ENCODE measurements around the gene GNB5. TPM values are rescaled to one million over a fixed set of nuclear protein-coding genes. Genes with fewer than 3 reads are reported as not detected.
A peak's percentile ranks its signal among the peaks of the same experiment; 100 is the strongest.

Gene GNB5
- polyA plus RNA-seq, 2 donors, result 5.1 to 8.7 TPM

GRCh38 chr15:52080031-52080430, 111.2 kb downstream of the GNB5 start:
- H3K9me3 ChIP-seq (ENCODE audit: control insufficient read depth in 2 of 2, insufficient read depth in 1 of 2, low read depth in 1 of 2, low read length in 1 of 2), result no peaks in the 10 kb centered on the region
- H3K4me1 ChIP-seq (ENCODE audit: control insufficient read depth in 2 of 2, insufficient read depth in 2 of 2, low read length in 1 of 2), result peaks cover 4 to 15% of the 10 kb centered on the region in 2 donors
- 69 to 75% methylated on average over 5 of the region's 5 CpGs for WGBS, 2 donors
- no peaks in the 10 kb centered on the region for H3K36me3 ChIP-seq (ENCODE audit: control insufficient read depth in 2 of 2, insufficient read depth in 2 of 2, low read length in 1 of 2)
- H3K27me3 ChIP-seq (ENCODE audit: control insufficient read depth in 1 of 2, insufficient read depth in 2 of 2, low read length in 2 of 2), result no peaks in the 10 kb centered on the region
- H3K27ac ChIP-seq (ENCODE audit: low read depth in 2 of 2, low read length in 1 of 2), result no peak overlapping the region
- no peak overlapping the region for H3K4me3 ChIP-seq (ENCODE audit: low read depth in 1 of 2, low read length in 2 of 2)

DNA sequence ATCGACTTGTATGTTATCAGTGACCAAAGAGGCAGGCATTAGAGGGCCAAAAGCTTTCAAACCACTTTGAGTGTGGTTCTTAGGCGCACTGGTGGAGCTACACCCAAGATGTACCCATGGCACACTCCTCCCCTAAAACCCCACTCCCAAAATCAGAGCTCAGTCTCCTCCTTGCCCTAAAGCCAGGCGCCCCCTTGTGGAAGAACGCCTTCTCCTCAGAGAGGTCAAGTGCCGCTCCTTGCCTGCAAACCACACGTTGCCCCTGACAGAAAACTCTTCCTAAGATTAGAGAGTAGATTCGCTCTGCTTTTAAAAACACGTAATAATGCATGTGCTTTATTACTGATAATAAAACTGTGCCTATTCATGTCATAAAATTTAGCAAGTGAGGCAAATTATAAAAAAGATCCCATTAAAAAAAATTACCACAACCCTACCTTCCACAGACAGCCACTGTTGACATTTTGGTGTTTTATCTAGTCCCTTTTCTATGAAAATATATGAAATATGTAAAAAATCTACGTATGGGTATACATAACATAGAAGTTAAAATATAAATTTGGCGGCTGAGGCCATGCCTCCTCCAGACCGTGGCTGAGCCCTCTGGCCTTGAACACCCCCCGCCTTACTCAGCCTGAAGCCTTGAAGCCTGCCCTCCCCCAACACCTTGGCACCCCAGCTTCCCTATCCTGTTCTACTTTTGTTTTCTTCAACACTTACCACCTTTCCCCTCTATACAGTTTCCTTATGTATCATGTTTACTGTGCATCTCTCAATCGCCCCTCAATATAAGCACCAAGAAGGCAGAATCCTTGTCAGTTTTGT, 112.1 kb downstream of the GNB5 start:
- 43 to 57% methylated on average over 13 of the region's 13 CpGs for WGBS, 2 donors
- no peaks in the 10 kb centered on the region for H3K27me3 ChIP-seq (ENCODE audit: control insufficient read depth in 1 of 2, insufficient read depth in 2 of 2, low read length in 2 of 2)
- H3K4me3 ChIP-seq (ENCODE audit: low read depth in 1 of 2, low read length in 2 of 2), result no peak overlapping the region
- peaks cover 4 to 15% of the 10 kb centered on the region in 2 donors for H3K4me1 ChIP-seq (ENCODE audit: control insufficient read depth in 2 of 2, insufficient read depth in 2 of 2, low read length in 1 of 2)
- no peaks in the 10 kb centered on the region for H3K9me3 ChIP-seq (ENCODE audit: control insufficient read depth in 2 of 2, insufficient read depth in 1 of 2, low read depth in 1 of 2, low read length in 1 of 2)
- no peaks in the 10 kb centered on the region for H3K36me3 ChIP-seq (ENCODE audit: control insufficient read depth in 2 of 2, insufficient read depth in 2 of 2, low read length in 1 of 2)
- peak overlapping the region in 1 of 2 donors; percentile 94 for H3K27ac ChIP-seq (ENCODE audit: low read depth in 2 of 2, low read length in 1 of 2)

DNA sequence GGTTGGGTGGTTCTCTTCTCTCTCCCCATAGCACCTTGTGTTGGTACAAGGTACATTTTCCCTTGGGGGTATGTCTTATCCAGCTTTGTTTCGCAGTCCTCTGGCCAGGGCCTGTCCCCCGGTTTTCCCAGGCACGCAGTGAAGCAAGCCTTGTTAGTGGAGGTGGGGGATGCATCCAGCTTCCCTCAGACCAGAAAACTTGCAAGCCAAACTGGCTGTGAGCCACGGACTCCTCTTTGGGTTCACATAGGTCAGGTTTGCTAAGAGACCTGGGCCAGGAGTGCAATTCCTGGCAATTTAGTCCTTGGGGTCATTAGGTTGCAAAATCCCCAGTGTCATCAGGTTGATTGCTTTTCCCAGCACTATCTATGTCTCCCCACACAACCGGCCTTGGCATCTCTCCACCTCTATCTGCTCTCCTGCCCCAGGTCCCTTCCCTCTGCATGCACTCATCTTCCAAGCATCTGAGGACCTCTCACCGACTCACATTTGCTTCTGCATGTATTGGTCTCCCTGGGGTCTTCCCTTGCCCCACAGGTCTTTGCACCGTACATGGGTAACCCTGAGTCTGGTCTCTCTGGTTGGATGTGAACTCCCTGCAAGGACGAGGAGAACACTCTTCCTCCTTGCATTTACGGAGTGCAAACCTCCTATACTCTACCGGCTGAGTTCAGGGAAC, 112.9 kb downstream of the GNB5 start:
- Histone ChIP-seq H3K4me3 (ENCODE audit: low read depth in 1 of 2, low read length in 2 of 2) (no peak overlapping the region), H3K9me3 (ENCODE audit: control insufficient read depth in 2 of 2, insufficient read depth in 1 of 2, low read depth in 1 of 2, low read length in 1 of 2) (no peaks in the 10 kb centered on the region), H3K4me1 (ENCODE audit: control insufficient read depth in 2 of 2, insufficient read depth in 2 of 2, low read length in 1 of 2) (peaks cover 4 to 15% of the 10 kb centered on the region in 2 donors), H3K27me3 (ENCODE audit: control insufficient read depth in 1 of 2, insufficient read depth in 2 of 2, low read length in 2 of 2) (no peaks in the 10 kb centered on the region), H3K27ac (ENCODE audit: low read depth in 2 of 2, low read length in 1 of 2) (peak overlapping the region; percentile 76 to 94), H3K36me3 (ENCODE audit: control insufficient read depth in 2 of 2, insufficient read depth in 2 of 2, low read length in 1 of 2) (no peaks in the 10 kb centered on the region)
- WGBS, 2 donors, result 74 to 77% methylated on average over 10 of the region's 10 CpGs

DNA sequence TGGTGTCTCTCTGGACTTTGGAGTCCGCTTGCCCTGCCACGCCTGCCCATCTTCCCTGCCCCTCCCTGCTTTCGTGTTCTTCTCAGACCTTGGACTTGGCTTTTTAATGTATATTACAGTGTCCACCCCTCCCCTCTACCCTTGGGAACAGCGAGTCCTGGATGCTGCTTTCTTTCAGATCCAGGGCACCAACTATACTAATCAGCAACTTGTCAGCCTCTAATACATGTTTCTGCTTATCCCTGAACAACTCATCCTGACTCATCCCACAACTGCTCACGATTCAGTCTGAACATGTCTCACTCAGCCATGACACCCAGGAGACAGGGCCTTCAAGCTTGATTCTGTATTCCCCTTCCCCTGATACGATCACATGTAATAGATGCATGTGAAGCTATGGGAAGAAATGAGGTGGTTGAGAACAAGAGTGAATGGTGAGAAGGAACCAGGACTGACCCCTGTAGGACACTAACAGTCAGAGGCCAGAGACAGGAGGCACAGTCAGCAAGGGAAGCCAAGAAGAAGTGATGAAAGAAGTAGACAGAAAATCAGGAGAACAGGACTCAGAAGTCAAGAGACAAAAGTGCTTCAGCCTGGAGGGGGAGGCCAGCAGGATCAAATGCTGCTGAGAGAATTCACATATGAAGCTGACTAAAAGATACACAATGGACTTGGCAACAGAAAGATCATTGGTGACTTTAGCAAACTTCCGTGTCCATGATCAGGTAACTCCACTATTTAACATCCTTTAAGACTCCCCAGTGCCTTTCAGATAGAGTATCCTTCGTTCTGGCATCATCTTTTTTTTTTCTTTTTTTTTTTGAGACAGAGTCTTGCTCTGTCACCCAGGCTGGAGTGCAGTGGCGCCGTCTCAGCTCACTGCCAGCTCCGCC, 114.1 kb downstream of the GNB5 start:
- Histone ChIP-seq H3K4me3 (ENCODE audit: low read depth in 1 of 2, low read length in 2 of 2) (no peak overlapping the region), H3K36me3 (ENCODE audit: control insufficient read depth in 2 of 2, insufficient read depth in 2 of 2, low read length in 1 of 2) (no peaks in the 10 kb centered on the region), H3K27ac (ENCODE audit: low read depth in 2 of 2, low read length in 1 of 2) (peak overlapping the region; percentile 77 to 94), H3K9me3 (ENCODE audit: control insufficient read depth in 2 of 2, insufficient read depth in 1 of 2, low read depth in 1 of 2, low read length in 1 of 2) (no peaks in the 10 kb centered on the region), H3K4me1 (ENCODE audit: control insufficient read depth in 2 of 2, insufficient read depth in 2 of 2, low read length in 1 of 2) (peaks cover 4 to 15% of the 10 kb centered on the region in 2 donors), H3K27me3 (ENCODE audit: control insufficient read depth in 1 of 2, insufficient read depth in 2 of 2, low read length in 2 of 2) (no peaks in the 10 kb centered on the region)
- 61 to 69% methylated on average over 11 of the region's 11 CpGs for WGBS, 2 donors

- Histone ChIP-seq H3K36me3 (ENCODE audit: control insufficient read depth in 2 of 2, insufficient read depth in 2 of 2, low read length in 1 of 2) (no peaks in the 10 kb centered on the region), H3K27ac (ENCODE audit: low read depth in 2 of 2, low read length in 1 of 2) (peak overlapping the region; percentile 83 to 88), H3K9me3 (ENCODE audit: control insufficient read depth in 2 of 2, insufficient read depth in 1 of 2, low read depth in 1 of 2, low read length in 1 of 2) (no peaks in the 10 kb centered on the region), H3K27me3 (ENCODE audit: control insufficient read depth in 1 of 2, insufficient read depth in 2 of 2, low read length in 2 of 2) (no peaks in the 10 kb centered on the region), H3K4me1 (ENCODE audit: control insufficient read depth in 2 of 2, insufficient read depth in 2 of 2, low read length in 1 of 2) (no peaks in the 10 kb centered on the region), H3K4me3 (ENCODE audit: low read depth in 1 of 2, low read length in 2 of 2) (no peak overlapping the region)
- WGBS, 2 donors, result 53 to 61% methylated on average over 10 of the region's 10 CpGs
These were observed 119.6 kb downstream of the GNB5 start for GRCh38 chr15:52071570-52071969.

DNA sequence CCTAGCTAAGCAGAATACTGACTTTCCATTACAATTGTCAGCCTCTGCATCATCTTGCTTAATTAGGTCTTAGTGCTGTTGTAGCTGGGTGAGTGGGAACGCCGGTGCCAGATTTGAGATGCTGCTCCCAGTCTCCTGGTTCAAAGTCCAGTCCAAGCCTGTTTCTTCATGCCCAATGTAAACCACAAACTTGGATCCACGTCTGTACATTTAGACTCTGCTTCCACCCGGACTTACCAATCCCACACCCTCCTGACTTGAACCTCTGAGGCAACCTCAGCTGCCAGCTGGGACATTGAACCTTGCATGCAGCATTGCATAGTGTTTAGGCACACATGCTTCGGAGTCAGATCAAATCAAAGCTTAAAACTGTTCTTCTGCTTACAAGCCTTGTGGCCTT, 121.6 kb downstream of the GNB5 start:
- H3K4me1 ChIP-seq (ENCODE audit: control insufficient read depth in 2 of 2, insufficient read depth in 2 of 2, low read length in 1 of 2), result no peaks in the 10 kb centered on the region
- 38 to 49% methylated on average over 5 of the region's 5 CpGs for whole genome bisulfite sequencing, 2 donors
- no peaks in the 10 kb centered on the region for H3K27me3 ChIP-seq (ENCODE audit: control insufficient read depth in 1 of 2, insufficient read depth in 2 of 2, low read length in 2 of 2)
- no peaks in the 10 kb centered on the region for H3K36me3 ChIP-seq (ENCODE audit: control insufficient read depth in 2 of 2, insufficient read depth in 2 of 2, low read length in 1 of 2)
- no peak overlapping the region for H3K4me3 ChIP-seq (ENCODE audit: low read depth in 1 of 2, low read length in 2 of 2)
- peak overlapping the region; percentile 79 to 86 for H3K27ac ChIP-seq (ENCODE audit: low read depth in 2 of 2, low read length in 1 of 2)
- H3K9me3 ChIP-seq (ENCODE audit: control insufficient read depth in 2 of 2, insufficient read depth in 1 of 2, low read depth in 1 of 2, low read length in 1 of 2), result no peaks in the 10 kb centered on the region

DNA sequence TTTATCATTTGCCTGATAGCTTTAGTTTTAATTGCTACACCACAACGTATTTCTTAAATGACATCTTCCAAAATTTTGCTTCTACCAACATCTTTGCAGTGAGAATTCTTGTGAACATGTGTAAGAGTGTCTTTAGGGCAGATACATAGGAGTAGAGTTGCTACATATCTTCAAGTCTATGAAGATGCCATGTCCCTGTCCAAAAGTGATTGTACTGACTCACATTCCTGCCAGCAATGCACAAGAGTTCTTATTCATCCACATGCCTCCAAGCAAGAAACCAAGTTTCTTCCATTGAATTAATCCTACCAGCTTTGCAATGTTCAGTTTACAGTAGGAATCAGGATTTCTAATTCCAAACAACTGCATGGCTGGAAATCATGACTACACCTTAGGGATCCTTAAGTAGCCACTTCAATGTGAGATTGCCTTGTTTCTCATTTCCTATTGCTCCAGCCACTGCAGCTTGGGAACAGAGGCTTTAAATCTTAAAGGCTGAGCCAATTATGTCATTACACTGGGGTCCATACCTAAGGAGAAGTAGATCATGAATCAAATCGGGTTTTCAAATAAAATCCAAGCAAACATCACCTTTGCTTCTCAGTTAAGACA, 123.1 kb downstream of the GNB5 start:
- Histone ChIP-seq H3K4me1 (ENCODE audit: control insufficient read depth in 2 of 2, insufficient read depth in 2 of 2, low read length in 1 of 2) (no peaks in the 10 kb centered on the region), H3K36me3 (ENCODE audit: control insufficient read depth in 2 of 2, insufficient read depth in 2 of 2, low read length in 1 of 2) (peaks cover 0 to 3% of the 10 kb centered on the region in 2 donors), H3K27me3 (ENCODE audit: control insufficient read depth in 1 of 2, insufficient read depth in 2 of 2, low read length in 2 of 2) (no peaks in the 10 kb centered on the region), H3K9me3 (ENCODE audit: control insufficient read depth in 2 of 2, insufficient read depth in 1 of 2, low read depth in 1 of 2, low read length in 1 of 2) (no peaks in the 10 kb centered on the region), H3K4me3 (ENCODE audit: low read depth in 1 of 2, low read length in 2 of 2) (no peak overlapping the region), H3K27ac (ENCODE audit: low read depth in 2 of 2, low read length in 1 of 2) (peak overlapping the region; percentile 73 to 79)
- 62 to 64% methylated on average over 2 of the region's 2 CpGs for WGBS, 2 donors

DNA sequence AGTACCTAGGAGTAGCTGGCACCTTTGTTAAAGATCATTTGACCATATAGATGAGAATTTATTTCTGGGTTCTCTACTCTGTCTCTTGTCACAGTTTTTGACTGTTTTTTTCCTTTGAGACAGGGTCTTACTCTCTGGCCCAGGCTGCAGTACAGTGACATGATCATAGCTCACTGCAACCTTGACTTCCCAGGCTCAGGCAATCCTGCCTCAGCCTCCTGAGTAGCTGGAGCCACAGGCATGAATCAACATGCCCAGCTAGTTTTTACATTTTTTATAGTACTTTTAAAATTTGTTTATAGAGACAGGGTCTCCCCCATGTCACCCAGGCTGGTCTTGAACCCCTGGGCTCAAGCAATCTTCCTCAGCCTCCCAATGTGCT, 123.7 kb downstream of the GNB5 start:
- H3K9me3 ChIP-seq (ENCODE audit: control insufficient read depth in 2 of 2, insufficient read depth in 1 of 2, low read depth in 1 of 2, low read length in 1 of 2), result no peaks in the 10 kb centered on the region
- H3K4me3 ChIP-seq (ENCODE audit: low read depth in 1 of 2, low read length in 2 of 2), result no peak overlapping the region
- no peaks in the 10 kb centered on the region for H3K4me1 ChIP-seq (ENCODE audit: control insufficient read depth in 2 of 2, insufficient read depth in 2 of 2, low read length in 1 of 2)
- no peaks in the 10 kb centered on the region for H3K27me3 ChIP-seq (ENCODE audit: control insufficient read depth in 1 of 2, insufficient read depth in 2 of 2, low read length in 2 of 2)
- peaks cover 0 to 6% of the 10 kb centered on the region in 2 donors for H3K36me3 ChIP-seq (ENCODE audit: control insufficient read depth in 2 of 2, insufficient read depth in 2 of 2, low read length in 1 of 2)
- H3K27ac ChIP-seq (ENCODE audit: low read depth in 2 of 2, low read length in 1 of 2), result peak overlapping the region; percentile 52 to 73
